Stimulated activated CD8-positive, alpha-beta memory T cell treated with anti-CD3 and anti-CD28 coated beads, Interleukin-2, amount 100 ng/mL, for 48 hours (primary cell): ENCODE measurements around the gene CMBL.
A peak's percentile ranks its signal among the peaks of the same experiment; 100 is the strongest.
"Not testable (repeated sequence)": the region's sequence is repeated elsewhere in the genome, so short reads cannot be mapped to it uniquely, and the experiment has no call there.

ENCODE experiments used
- DNase-seq, 2 donors: peaks; one replicate each; pipeline ENCODE4 v3.0.0-alpha.2; 2020; ENCODE audit warnings: low read depth in 2 of 2

CMBL gene

GRCh38 chr5:10307206-10308148 lies at the start of gene CMBL:
TSS of gene CMBL (minus strand) at chr5:10307902. CDS start at chr5:10290762, 17,140 bp downstream.
- DNase-seq: peak in 1 of 2 donors; percentile 11

GRCh38 chr5:10355071-10355889 lies 47.6 kb upstream of the CMBL start:
- DNase-seq: no peak

GRCh38 chr5:10354048-10354872 lies 46.6 kb upstream of the CMBL start:
- peak; percentile 22 to 48 for DNase-seq

GRCh38 chr5:10353241-10354047 lies 45.7 kb upstream of the CMBL start, which contains the start of gene MARCHF6:
TSS of gene MARCHF6 (plus strand) at chr5:10353695. CDS start at chr5:10353899, 204 bp downstream.
- DNase-seq: peak; percentile 90 to 96

GRCh38 chr5:10352430-10353240 lies 44.9 kb upstream of the CMBL start:
- DNase-seq: no peak

GRCh38 chr5:10351919-10352318 lies 44.2 kb upstream of the CMBL start:
- DNase-seq: no peak

- DNase-seq: no peak
Observed at GRCh38 chr5:10351199-10351905, 43.6 kb upstream of the CMBL start.

- DNase-seq: no peak
Observed at GRCh38 chr5:10348258-10348657, 40.6 kb upstream of the CMBL start.

GRCh38 chr5:10344461-10345106 lies 36.9 kb upstream of the CMBL start:
- not testable (repeated sequence) for DNase-seq

- DNase-seq: no peak
Observed at GRCh38 chr5:10343486-10343885, 35.8 kb upstream of the CMBL start.

- no peak for DNase-seq
Observed at GRCh38 chr5:10339958-10340357, 32.3 kb upstream of the CMBL start.

- no peak for DNase-seq
Observed at GRCh38 chr5:10339058-10339811, 31.5 kb upstream of the CMBL start.

- DNase-seq: no peak
Observed at GRCh38 chr5:10338686-10339057, 31.0 kb upstream of the CMBL start.

GRCh38 chr5:10337986-10338385 lies 30.3 kb upstream of the CMBL start:
- DNase-seq: no peak

- DNase-seq: no peak
Observed at GRCh38 chr5:10337107-10337506, 29.4 kb upstream of the CMBL start.

GRCh38 chr5:10335711-10336470 lies 28.2 kb upstream of the CMBL start:
- DNase-seq: no peak

- no peak for DNase-seq
Observed at GRCh38 chr5:10334831-10335230, 27.1 kb upstream of the CMBL start.
